HCT116 (cell line): ENCODE data around the gene KCND2. TPM values are rescaled to one million over a fixed set of nuclear protein-coding genes. Genes with fewer than 3 reads are reported as not detected.

Source experiments
- ATAC-seq: fragments of 200-7000 bp; cut with Tn5 transposase; 2 replicates; pipeline ENCODE4 v1.9.1; 2020; ENCODE audit warnings: mild to moderate bottlenecking, moderate library complexity
- BruUV-seq: library from RNA; stranded (reverse); fragments of 400-500 nt; replicated peaks from 2 replicates; lab custom pipeline; 2021; lab: Mats Ljungman, UMichigan
- CTCF ChIA-PET: fragments of 300-600 bp; sonication (Branson Sonifier 250); formaldehyde crosslinking; loops from one replicate; lab custom pipeline; 2021; ENCODE audit warnings: antibody characterized with exemption; lab: Charles Lee
- POLR2A ChIA-PET: fragments of 300-600, 350-600 bp; sonication (Branson Sonifier 250); formaldehyde crosslinking; loops from one replicate; lab custom pipeline; 2021; ENCODE audit warnings: antibody characterized with exemption; lab: Charles Lee
- RAD21 ChIA-PET, 2 experiments: fragments of 300-600 bp; sonication (Branson Sonifier 250); formaldehyde crosslinking; loops; one replicate each; lab custom pipeline; 2023; ENCODE audit warnings: low total read pairs in 2 of 2; ENCODE audit not compliant: uncharacterized antibody in 2 of 2, unreplicated experiment in 2 of 2, low non-redundant PET in 1 of 2; lab: Charles Lee
- DNase-seq: peaks from one replicate; pipeline ENCODE4 v3.0.0-alpha.2; 2010; ENCODE audit warnings: low read depth, low spot score
- H2AFZ ChIP-seq: fragments of 200-600 bp; shearing (Covaris generic), sonication (generic); 2 replicates; pipeline ENCODE4 v1.6.1; 2017; ENCODE audit warnings: low read depth, mixed run types, mixed read lengths, antibody characterized with exemption, low read length; ENCODE audit not compliant: poor library complexity, severe bottlenecking
- H3K27ac ChIP-seq: 2 replicates; pipeline ENCODE4 v1.5.1; 2012; ENCODE audit warnings: low read depth, low read length
- H3K27me3 ChIP-seq: fragments of 200-600 bp; sonication (generic); 2 replicates; pipeline ENCODE4 v1.6.1; 2016; ENCODE audit warnings: mixed run types, low read length, mixed read lengths; ENCODE audit not compliant: insufficient read depth
- H3K36me3 ChIP-seq, 2 experiments: fragments of 200-500 bp in 1 of 2; fragments of 200-600 bp in 1 of 2; sonication (Bioruptor generic) in 1 of 2; sonication (generic) in 1 of 2; 2 replicates each; pipeline versions ENCODE4 v1.5.1 to v1.6.1; 2014 to 2016; ENCODE audit warnings: low read length in 2 of 2, inconsistent platforms in 1 of 2, mixed read lengths in 1 of 2, mixed run types in 1 of 2; ENCODE audit not compliant: insufficient read depth in 2 of 2, control insufficient read depth in 1 of 2
- H3K4me1 ChIP-seq, 2 experiments: fragments of 200-600 bp in 1 of 2; sonication (generic) in 1 of 2; 2 replicates each; pipeline versions ENCODE4 v1.5.1 to v1.6.1; 2012 to 2017; ENCODE audit warnings: low read length in 2 of 2, inconsistent platforms in 1 of 2, mild to moderate bottlenecking in 1 of 2, mixed read lengths in 1 of 2, mixed run types in 1 of 2, moderate library complexity in 1 of 2; ENCODE audit not compliant: insufficient read depth in 2 of 2, control insufficient read depth in 1 of 2
- H3K4me2 ChIP-seq: fragments of 200-600 bp; sonication (generic); 2 replicates; pipeline ENCODE4 v1.6.1; 2017; ENCODE audit warnings: mixed run types, low read length, mixed read lengths
- H3K4me3 ChIP-seq, 2 experiments: fragments of 200-600 bp in 1 of 2; sonication (generic) in 1 of 2; replicated peaks in 1 of 2; 2 replicates each; pipeline ENCODE4 v1.5.1; 2011 to 2016; ENCODE audit warnings: low read length in 2 of 2, control low read depth in 1 of 2, low read depth in 1 of 2, mild to moderate bottlenecking in 1 of 2, mixed read lengths in 1 of 2, mixed run types in 1 of 2
- H3K79me2 ChIP-seq: fragments of 200-600 bp; sonication (generic); 2 replicates; pipeline ENCODE4 v1.6.1; 2017; ENCODE audit warnings: mild to moderate bottlenecking, mixed run types, low read length, moderate library complexity, mixed read lengths; ENCODE audit not compliant: insufficient read depth
- H3K9ac ChIP-seq: fragments of 200-600 bp; sonication (generic); 2 replicates; pipeline ENCODE4 v1.6.1; 2016; ENCODE audit warnings: low read length, mixed read lengths
- H3K9me2 ChIP-seq: fragments of 200-600 bp; sonication (generic), shearing (Covaris generic); 2 replicates; pipeline ENCODE4 v1.6.1; 2017; ENCODE audit warnings: mixed run types, mild to moderate bottlenecking, moderate library complexity; ENCODE audit not compliant: insufficient read depth
- H3K9me3 ChIP-seq, 2 experiments: fragments of 200-500 bp in 1 of 2; fragments of 200-600 bp in 1 of 2; sonication (Bioruptor generic) in 1 of 2; sonication (generic) in 1 of 2; 2 replicates each; pipeline ENCODE4 v1.6.1; 2014 to 2017; ENCODE audit warnings: low read length in 2 of 2, mixed read lengths in 2 of 2, inconsistent platforms in 1 of 2, low read depth in 1 of 2, mild to moderate bottlenecking in 1 of 2, mixed run types in 1 of 2, moderate library complexity in 1 of 2; ENCODE audit not compliant: control insufficient read depth in 1 of 2, insufficient read depth in 1 of 2
- H4K20me1 ChIP-seq: fragments of 200-600 bp; sonication (generic), shearing (Covaris generic); 2 replicates; pipeline ENCODE4 v1.6.1; 2017; ENCODE audit warnings: mixed run types, mild to moderate bottlenecking, moderate library complexity; ENCODE audit not compliant: insufficient read depth
- CBX3 ChIP-seq: IDR thresholded peaks from 2 replicates; pipeline ENCODE4 v1.6.1; 2012; ENCODE audit warnings: low read depth
- CTCF ChIP-seq, 3 experiments: fragments of 200-600 bp in 1 of 3; sonication (generic) in 1 of 3; IDR thresholded peaks in 2 of 3; conservative IDR thresholded peaks in 1 of 3; 2 replicates each; pipeline ENCODE4 v1.5.1; 2012 to 2017; ENCODE audit warnings: low read depth in 2 of 3, low read length in 2 of 3, antibody characterized with exemption in 1 of 3, borderline replicate concordance in 1 of 3, control low read depth in 1 of 3, mild to moderate bottlenecking in 1 of 3, mixed read lengths in 1 of 3, mixed run types in 1 of 3, moderate library complexity in 1 of 3; ENCODE audit not compliant: insufficient read depth in 1 of 3
- EGR1 ChIP-seq: IDR thresholded peaks from 2 replicates; pipeline ENCODE4 v1.6.1; 2012; ENCODE audit warnings: low read depth
- FOSL1 ChIP-seq: IDR thresholded peaks from 2 replicates; pipeline ENCODE4 v1.6.1; 2012; ENCODE audit warnings: low read depth
- POLR2A ChIP-seq: IDR thresholded peaks from 2 replicates; pipeline ENCODE4 v1.7.0; 2011; ENCODE audit warnings: borderline replicate concordance; ENCODE audit not compliant: insufficient read depth, insufficient read length; ENCODE audit errors: extremely low read depth
- POLR2AphosphoS5 ChIP-seq: IDR thresholded peaks from 2 replicates; pipeline ENCODE4 v1.6.1; 2011; ENCODE audit warnings: mild to moderate bottlenecking, low read depth, low read length, moderate library complexity
- REST ChIP-seq: IDR thresholded peaks from 2 replicates; pipeline ENCODE4 v1.6.1; 2012; ENCODE audit warnings: low read depth
- SIN3A ChIP-seq: IDR thresholded peaks from 2 replicates; pipeline ENCODE4 v1.6.1; 2012; ENCODE audit warnings: low read depth
- SRF ChIP-seq: IDR thresholded peaks from 2 replicates; pipeline ENCODE4 v1.6.1; 2012; ENCODE audit warnings: low read depth
- YY1 ChIP-seq: IDR thresholded peaks from 2 replicates; pipeline ENCODE4 v1.6.1; 2011; ENCODE audit warnings: low read length, low read depth, moderate library complexity, mild to moderate bottlenecking; ENCODE audit not compliant: insufficient replicate concordance; ENCODE audit errors: extremely low read depth
- ZFX ChIP-seq: fragments of 450-650 bp; IDR thresholded peaks from 2 replicates; pipeline ENCODE4 v1.6.1; 2017
- intact Hi-C: fragments of 100-400 bp; cut with micrococcal nuclease; formaldehyde crosslinking; loops from 2 replicates; pipeline ENCODE4 v1.10.0; 2022
- total RNA-seq: library from RNA; stranded (reverse); gene quantifications from one replicate; pipeline ENCODE4 v1.2.1, GENCODE V29; 2021; ENCODE audit not compliant: unreplicated experiment

The KCND2 gene
- total RNA-seq, 1 experiment from 2014 or later = 0.05 TPM

GRCh38 chr7:120742372-120742771 lies 469.4 kb downstream of the KCND2 start:
- Histone ChIP-seq H3K9me2 (no peaks in the 10 kb centered on the region), H3K9me3 (no peaks in the 10 kb centered on the region), H3K27ac (no peak overlapping the region), H3K36me3 (no peaks in the 10 kb centered on the region), H3K9ac (no peak overlapping the region), H3K4me2 (no peak overlapping the region), H2AFZ (no peak overlapping the region), H3K27me3 (no peaks in the 10 kb centered on the region), H3K4me1 (no peaks in the 10 kb centered on the region), H3K4me3 (no peak overlapping the region), H3K79me2 (no peaks in the 10 kb centered on the region), H4K20me1 (no peaks in the 10 kb centered on the region)
- no peak for DNase-seq
- no TSS peak for BruUV-seq
- no peak for ATAC-seq
- ChIA-PET CTCF (interaction anchor here (0.8 kb wide), 1 partner anchor 16 kb away, joined by 3 read pairs; no protein-coding TSS in a partner anchor), RAD21 (no interaction called here), POLR2A (no interaction called here)
- intact Hi-C loops = no loop called here
- TF ChIP-seq SRF = no peak
- no peak for TF ChIP-seq EGR1
- no peak for TF ChIP-seq CBX3

DNA sequence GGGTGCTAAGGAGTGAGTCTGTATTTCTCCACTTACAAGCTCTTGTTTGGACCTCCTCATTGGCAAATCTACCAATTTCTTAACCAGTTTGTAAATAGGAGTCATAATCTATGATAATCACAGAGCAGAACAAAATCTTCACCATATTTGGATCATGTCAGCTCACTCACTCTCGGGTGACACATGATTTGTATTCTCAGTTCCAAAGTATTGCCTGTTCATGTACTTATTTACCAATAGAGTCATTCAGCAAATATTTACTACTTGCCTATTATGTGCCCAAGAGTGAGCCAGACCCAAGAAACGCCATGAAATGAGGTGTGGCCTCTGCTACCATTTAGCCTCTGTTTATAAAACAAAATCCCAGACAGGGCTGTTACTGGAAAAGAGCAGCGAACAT lies 470.2 kb downstream of the KCND2 start:
- ChIA-PET RAD21 (no interaction called here), CTCF (interaction anchor here (0.8 kb wide), 1 partner anchor 17 kb away, joined by 3 read pairs; no protein-coding TSS in a partner anchor), POLR2A (no interaction called here)
- Histone ChIP-seq H3K4me3 (no peak overlapping the region), H3K27ac (no peak overlapping the region), H3K4me2 (no peak overlapping the region), H2AFZ (peak overlapping the region; percentile 49), H3K4me1 (no peaks in the 10 kb centered on the region), H3K9me3 (no peaks in the 10 kb centered on the region), H3K79me2 (no peaks in the 10 kb centered on the region), H4K20me1 (no peaks in the 10 kb centered on the region), H3K36me3 (no peaks in the 10 kb centered on the region), H3K9me2 (no peaks in the 10 kb centered on the region), H3K9ac (no peak overlapping the region), H3K27me3 (no peaks in the 10 kb centered on the region)
- intact Hi-C loops = no loop called here
- no peak for DNase-seq
- no TSS peak for BruUV-seq
- no peak for TF ChIP-seq EGR1
- no peak for TF ChIP-seq POLR2AphosphoS5
- TF ChIP-seq POLR2A = no peak
- TF ChIP-seq CBX3 = no peak
- no peak for TF ChIP-seq ZFX
- TF ChIP-seq CTCF (IDR thresholded peaks at IDR 0.05 in 2 of 3, conservative IDR thresholded peaks at IDR 0.05 in 1 of 3; ENCODE audit: borderline replicate concordance in 1 of 3, insufficient read depth in 1 of 3, low read depth in 2 of 3, low read length in 2 of 3) = no peak
- TF ChIP-seq REST = no peak
- no peak for TF ChIP-seq SIN3A
- no peak for TF ChIP-seq FOSL1
- TF ChIP-seq YY1 = no peak
- ATAC-seq = no peak
